ENCODE measurements around the gene TBL1X.

GRCh38 chrX:9747644-9748043 lies 282.8 kb downstream of the TBL1X start:
- no peak for TF ChIP-seq POLR2AphosphoS5 (IDR thresholded peaks at IDR 0.05)
- no peak for TF ChIP-seq CTCF (IDR thresholded peaks at IDR 0.05)
- TF ChIP-seq POLR2A (IDR thresholded peaks at IDR 0.05): no peak
- TF ChIP-seq EP300 (IDR thresholded peaks at IDR 0.05): no peak
